GM18517 (cell line): Measurements from ENCODE around the gene RRP9.
A peak's percentile ranks its signal among the peaks of the same experiment; 100 is the strongest.
"Not testable (repeated sequence)": the region's sequence is repeated elsewhere in the genome, so short reads cannot be mapped to it uniquely, and the experiment has no call there.

Experiments used
- ATAC-seq: cut with Tn5 transposase; IDR thresholded peaks from one replicate; pipeline ENCODE4 v1.9.1; 2021; ENCODE audit warnings: mild to moderate bottlenecking, moderate library complexity; ENCODE audit not compliant: unreplicated experiment

The RRP9 gene, protein sequence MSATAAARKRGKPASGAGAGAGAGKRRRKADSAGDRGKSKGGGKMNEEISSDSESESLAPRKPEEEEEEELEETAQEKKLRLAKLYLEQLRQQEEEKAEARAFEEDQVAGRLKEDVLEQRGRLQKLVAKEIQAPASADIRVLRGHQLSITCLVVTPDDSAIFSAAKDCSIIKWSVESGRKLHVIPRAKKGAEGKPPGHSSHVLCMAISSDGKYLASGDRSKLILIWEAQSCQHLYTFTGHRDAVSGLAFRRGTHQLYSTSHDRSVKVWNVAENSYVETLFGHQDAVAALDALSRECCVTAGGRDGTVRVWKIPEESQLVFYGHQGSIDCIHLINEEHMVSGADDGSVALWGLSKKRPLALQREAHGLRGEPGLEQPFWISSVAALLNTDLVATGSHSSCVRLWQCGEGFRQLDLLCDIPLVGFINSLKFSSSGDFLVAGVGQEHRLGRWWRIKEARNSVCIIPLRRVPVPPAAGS

DNA sequence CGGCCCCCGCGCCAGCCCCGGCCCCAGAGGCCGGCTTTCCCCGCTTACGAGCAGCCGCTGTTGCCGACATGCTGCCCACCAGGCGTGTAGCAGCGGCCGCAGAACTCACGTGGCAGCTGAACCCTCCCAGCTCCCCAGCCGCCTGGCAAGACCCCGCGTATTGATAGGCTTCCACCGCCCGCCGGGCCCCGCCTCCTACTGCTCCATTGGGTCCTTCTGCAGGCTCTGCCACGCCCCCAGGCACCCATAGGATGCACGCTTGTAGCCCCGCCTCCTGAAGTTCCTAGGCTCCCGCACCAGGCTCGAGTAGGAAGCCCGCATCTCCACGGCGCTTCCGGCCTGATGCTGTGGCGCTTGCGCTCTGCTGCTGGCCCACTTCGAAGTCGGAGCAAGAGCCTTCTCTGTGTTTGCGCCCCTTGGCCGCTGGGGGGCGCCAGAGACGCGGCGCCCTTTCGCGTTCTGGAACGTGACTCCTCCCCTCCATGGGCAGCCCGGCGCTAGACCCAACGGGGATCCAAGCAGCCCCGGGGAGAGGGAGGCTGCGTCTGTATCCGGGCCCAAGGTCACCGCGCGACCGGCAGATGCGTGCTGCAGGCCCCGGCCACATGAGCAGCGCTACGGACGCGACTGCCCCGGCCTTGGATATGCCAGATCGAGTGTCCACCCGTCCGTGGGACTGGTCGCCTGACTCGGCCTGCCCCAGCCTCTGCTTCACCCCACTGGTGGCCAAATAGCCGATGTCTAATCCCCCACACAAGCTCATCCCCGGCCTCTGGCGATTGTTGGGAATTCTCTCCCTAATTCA lies at the start of gene RRP9, which contains the start of gene PARP3:
Gene RRP9, minus strand, starts transcription at position 107 of the 805 bp plus-strand sequence. Its CDS starts 37 bp downstream, at position 70.
Gene PARP3, plus strand, starts transcription at position 566 of the 805 bp plus-strand sequence. CDS start 993 bp downstream, outside the sequence.
- ATAC-seq = peak; percentile 90

DNA sequence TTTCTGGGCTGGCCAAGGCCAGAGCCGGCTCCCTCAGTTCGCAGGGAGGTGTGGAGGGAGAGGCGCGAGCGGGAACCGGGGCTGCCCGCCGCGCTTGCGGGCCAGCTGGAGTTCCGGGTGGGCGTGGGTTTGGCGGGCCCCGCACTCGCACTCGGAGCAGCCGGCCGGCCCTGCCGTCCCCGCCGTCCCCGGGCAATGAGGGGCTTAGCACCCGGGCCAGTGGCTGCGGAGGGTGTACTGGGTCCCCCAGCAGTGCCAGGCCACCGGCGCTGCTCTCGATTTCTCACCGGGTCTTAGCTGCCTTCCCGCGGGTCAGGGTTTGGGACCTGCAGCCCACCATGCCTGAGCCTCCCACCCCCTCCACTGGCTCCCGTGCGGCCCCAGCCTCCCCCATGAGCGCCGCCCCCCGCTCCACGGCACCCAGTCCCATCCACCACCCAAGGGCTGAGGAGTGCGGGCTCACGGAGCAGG lies 48.8 kb upstream of the RRP9 start:
- ATAC-seq = not testable (repeated sequence)

DNA sequence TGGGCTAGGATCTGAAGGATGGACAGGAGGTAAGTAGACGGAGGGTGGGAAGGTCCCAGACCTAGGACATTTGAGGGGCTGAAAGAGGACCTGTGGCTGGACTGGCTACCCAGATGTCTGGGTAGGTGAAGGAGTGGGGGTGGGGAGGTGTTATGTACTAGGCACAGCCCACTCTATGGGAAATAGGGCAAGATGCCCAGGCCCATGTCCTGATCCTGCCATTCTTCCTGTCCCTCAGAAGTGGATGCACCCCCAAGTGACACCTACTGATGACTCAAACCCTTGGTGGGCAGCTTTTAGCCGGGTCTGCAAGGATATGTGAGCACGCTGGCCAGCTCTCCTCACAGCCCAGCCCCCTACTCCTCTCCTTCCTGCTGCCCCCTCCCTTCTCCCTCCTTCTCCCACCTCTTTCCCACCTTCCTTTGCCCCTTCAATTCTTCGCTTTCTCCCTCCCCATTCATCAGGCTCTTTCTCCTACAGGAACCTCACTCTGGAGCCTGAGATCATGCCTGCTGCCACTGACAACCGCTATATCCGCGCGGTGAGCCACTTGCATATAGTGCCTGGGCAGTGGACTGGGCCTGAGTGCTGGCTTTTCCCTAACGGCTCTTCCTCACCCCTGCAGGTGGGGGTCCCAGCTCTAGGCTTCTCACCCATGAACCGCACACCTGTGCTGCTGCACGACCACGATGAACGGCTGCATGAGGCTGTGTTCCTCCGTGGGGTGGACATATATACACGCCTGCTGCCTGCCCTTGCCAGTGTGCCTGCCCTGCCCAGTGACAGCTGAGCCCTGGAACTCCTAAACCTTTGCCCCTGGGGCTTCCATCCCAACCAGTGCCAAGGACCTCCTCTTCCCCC lies 46.8 kb upstream of the RRP9 start:
- ATAC-seq = no peak

DNA sequence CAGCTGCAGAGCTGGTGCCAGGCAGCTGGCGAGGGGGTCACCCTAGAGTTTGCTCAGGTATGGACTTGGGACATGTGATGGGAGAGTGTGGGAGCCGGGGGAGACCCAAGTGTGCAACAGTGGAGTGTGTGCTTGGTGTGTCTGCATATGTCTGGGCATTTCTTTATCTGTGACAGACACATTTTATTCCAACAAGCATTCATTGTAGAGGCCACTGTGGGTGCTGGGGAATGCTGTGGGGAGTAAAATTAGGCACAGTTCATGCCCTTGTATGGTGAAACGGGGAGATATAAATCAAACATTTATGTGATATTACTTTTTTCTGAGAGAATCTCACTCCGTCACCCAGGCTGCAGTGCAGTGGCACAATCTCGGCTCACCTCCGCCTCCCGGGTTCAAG lies 45.9 kb upstream of the RRP9 start:
- ATAC-seq = no peak

DNA sequence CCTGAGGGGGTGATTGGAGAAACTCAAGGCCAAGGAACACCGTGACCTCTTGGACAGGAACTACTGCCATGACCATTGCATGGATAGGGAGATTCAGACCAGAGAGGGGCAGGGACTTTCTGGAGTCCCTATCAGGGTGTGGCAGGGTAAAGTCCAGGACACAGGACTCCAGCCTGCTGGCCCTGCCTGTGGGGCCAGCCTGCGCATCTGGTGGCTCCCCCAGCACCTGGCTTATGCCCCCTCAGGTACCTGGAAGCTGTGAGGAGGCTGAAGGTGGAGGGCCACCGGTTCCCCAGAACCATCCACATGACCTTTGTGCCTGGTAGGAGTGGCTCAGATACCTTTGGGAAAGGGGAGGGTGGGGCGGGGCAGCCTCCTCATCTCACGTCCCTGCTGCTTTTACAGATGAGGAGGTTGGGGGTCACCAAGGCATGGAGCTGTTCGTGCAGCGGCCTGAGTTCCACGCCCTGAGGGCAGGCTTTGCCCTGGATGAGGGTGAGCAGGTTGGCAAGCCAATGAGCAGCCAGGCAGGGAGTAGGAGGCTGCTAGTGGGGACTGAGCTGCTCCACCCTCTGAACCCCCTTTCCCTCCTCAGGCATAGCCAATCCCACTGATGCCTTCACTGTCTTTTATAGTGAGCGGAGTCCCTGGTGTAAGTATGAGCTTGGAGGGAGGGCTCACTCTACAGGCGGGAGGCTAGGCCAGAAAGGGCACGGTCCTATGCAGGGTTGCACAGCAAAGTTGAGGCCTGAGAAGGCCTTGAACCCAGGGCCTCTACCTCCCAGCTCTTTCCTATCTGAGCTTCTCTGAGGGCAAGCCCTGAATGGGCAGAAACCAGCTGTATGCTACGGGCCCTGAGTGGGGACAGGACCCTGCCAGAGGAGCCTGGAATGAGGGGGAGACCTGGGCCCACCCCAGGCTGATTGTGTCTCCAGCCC lies 44.6 kb upstream of the RRP9 start:
- no peak for ATAC-seq

DNA sequence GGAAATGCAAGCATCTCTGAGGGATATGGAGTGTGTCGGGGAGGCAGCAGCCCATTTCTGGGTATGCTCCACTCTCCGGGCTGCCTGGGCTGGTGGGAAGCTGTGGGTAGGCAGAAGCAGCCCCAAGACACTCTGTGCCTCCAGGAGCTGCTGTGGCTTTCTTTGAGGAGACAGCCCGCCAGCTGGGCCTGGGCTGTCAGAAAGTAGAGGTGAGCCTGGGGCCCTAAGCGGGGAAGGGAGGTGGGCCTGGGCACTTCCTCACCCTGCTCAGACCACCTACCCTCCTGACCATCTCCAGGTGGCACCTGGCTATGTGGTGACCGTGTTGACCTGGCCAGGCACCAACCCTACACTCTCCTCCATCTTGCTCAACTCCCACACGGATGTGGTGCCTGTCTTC lies 43.4 kb upstream of the RRP9 start:
- ATAC-seq = no peak

DNA sequence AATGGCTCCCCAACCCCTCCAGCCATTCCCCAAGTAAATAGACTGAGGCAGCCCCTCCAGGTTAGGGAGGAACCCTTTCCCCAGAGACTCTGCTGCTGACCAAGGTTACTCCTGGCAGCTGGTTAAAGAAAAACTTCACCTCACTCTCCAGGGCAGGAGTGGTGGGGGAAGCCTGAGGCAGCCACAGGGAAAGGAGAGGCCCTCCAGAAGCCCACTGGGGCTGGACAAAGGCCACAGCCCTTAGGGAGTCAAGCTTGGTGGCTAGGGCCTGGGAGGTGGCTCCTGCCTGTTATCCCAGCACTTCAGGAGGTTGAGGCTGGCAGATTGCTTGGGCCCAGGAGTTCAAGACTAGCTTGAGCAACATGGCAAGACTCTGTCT lies 42.6 kb upstream of the RRP9 start:
- ATAC-seq = no peak

DNA sequence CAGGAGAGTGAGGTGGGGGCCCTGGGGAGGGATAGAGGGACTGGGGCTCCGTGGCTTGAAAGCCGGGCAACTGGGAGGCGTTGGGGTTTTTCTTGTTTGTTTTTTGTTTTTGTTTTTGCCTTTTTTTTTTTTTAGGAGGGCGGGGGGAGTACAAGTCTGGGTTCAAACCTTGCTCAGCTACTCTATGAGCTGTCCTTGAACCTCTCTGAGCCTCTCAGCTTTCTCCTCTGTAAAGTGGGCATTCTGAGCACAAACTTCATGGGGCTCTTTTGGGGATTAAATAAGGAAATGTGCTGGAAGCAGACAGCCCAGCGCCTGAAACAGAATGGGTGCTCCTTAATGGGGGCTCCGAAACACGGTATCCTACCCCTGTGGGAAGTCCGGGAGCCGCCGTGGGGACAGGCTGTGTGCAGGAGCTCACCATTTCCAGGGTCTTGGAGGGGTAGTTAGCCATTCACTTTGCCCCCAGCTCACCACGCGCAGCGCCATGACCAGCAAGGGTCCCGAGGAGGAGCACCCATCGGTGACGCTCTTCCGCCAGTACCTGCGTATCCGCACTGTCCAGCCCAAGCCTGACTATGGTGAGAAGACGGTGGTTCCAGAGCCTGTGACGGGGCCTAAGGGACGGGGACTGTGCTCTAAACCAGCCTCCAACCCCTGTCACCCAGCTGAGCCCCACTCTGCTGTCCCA lies 42.0 kb upstream of the RRP9 start:
- ATAC-seq = no peak

DNA sequence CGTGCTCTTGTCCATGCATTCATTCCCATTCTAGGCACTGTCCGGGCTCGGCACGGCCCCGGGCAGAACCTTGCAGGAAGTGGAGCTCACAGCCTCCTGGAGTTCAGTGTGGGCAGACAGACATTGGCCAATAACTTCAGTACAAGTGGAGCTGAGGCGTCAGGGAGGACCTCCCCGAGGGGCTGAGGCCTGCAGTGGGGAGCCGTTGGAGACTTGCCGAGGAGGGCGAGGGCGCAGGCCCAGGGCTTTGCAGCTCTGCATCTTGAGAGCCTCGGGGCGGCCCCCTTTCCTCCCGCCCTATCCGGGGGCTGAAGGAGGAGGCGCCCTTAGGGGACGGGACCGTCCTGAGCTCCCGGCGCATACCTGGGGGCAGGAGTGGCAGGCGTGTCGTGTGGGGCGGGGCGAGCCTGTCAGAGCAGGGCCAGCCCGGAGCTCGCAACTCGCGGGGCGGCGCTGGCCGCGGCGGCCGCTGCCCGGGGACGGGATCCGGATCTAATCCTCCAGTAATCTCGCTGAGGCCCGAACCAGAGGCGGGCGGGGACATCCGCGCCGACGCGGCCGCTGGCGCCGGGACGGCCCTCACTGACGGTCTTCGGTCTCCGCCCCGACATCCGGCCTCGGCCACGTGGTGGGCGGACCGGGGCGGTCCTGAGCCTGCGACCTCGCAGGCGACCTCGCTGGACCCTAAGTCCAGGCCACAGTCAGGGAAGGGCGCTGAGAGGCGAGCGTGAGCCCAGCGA lies 41.3 kb upstream of the RRP9 start, which contains the start of gene ACY1:
Gene ACY1, plus strand, starts transcription at position 698 of the 740 bp plus-strand sequence. CDS start 530 bp downstream, outside the sequence.
- ATAC-seq = peak; percentile 62

DNA sequence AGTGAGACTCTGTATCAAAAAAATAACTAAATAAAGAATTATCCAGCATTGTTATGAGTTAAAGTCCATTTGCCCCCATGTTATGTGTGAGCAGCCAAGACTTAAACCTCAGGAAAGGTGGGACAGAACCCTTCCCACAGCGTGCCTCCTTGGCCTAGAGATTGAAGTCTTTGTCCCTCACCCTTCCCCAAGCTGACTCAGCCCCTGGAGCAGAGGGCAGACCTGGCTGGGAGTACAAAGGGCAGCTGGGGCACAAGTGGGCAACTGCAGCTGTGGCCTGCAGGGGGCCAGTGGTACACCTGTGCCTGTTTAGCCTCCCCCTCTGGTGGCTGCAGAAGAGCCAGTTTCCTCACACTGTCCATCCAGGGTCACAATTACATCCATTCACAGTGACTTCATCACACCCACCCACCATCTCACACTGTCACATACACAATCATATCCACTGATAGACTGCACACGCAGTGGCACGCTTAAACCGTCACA lies 40.7 kb upstream of the RRP9 start:
- peak; percentile 48 for ATAC-seq

DNA sequence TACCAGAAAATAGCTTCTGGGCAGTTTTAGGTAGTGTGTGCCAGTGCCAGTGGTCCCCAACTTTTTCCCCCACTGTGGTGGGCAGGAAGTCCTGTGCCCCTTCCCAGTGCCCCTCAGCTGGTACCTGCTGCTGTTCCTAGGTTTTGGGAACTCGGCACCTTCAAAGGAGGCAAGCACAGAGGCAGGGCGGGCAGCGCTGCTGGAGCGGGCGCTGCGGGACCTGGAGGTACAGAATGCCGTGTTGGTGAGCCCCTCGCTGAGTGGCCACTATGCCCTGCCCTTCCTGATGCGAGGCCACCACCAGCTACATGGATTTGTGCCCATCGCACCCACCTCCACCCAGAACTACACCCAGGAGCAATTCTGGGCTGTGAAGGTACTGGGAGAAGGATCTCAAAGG lies 38.5 kb upstream of the RRP9 start:
- no peak for ATAC-seq

DNA sequence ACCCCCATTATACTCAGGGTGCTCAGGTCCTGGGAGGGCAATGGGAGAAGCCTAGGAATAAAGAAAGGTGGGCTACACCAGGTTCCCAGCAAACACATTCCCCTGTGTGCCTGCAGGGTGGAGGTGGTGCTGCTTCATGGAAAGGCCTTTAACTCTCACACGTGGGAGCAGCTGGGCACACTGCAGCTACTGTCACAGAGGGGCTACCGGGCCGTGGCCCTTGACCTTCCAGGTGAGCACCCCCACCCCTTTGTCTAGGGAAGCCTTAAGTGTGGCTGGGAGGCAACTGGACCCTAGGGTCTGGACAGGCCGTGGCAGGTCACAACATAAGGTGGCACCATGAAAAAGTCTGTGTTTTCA lies 36.4 kb upstream of the RRP9 start:
- no peak for ATAC-seq

DNA sequence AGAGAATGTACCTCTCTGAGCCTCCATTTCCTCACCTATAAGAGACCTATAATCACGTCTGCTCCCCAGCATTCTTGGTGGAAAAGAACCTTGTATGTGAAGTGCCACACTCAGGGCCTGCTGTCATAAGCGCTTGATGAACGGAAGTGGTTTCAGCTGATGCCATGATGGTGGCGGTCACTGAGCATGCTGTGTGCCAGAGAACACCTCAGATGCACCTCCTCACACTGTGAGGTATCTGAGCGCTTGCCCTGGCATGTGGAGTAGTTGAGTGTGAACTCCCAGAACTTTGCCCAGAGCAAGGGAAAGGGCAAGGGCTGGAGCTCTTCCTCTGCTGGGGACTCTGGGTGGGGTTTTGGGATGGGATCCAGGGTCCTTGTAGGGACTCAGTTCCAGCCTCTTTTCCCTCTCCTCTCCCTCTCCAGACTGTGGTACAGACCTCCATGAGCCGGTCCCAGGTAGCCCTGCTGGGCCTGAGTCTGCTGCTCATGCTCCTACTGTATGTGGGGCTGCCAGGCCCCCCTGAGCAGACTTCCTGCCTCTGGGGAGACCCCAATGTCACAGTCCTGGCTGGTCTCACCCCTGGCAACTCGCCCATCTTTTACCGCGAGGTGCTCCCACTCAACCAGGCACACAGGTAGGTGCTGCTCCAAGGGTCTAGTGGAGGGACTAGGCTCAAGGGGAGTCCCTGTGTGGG lies 35.9 kb upstream of the RRP9 start:
- no peak for ATAC-seq

DNA sequence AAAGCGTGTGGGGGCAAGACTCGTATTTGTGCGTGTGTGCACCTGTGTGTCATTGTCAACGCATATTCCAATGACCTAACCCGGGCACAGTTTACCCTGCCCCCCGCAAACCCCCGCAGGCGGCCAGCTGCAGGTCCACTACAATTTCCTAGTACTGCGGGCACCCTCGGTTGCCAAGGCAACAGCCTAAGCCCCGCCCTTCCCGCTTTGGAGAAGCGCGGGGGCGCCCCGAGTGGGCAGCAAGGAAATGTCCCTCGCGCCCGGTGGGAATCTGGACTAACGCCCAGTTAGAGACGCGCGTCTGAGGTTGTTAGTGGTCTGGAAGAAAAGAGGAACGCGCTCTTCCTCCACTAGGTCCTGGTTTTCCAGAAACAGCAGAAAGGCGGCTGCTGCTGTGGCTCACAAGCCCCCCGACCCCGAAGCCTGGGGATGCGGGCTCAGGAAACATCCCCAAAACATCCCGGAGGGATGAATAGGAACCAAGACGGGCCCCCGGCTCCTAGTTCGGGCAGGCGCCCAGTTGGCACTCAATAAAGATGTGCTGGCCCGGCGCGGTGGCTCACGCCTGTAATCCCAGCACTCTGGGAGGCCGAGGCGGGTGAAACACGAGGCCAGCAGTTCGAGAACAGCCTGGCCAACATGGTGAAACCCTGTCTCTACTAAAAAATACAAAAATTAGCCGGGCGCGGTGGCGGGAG lies 34.3 kb upstream of the RRP9 start:
- ATAC-seq = no peak

DNA sequence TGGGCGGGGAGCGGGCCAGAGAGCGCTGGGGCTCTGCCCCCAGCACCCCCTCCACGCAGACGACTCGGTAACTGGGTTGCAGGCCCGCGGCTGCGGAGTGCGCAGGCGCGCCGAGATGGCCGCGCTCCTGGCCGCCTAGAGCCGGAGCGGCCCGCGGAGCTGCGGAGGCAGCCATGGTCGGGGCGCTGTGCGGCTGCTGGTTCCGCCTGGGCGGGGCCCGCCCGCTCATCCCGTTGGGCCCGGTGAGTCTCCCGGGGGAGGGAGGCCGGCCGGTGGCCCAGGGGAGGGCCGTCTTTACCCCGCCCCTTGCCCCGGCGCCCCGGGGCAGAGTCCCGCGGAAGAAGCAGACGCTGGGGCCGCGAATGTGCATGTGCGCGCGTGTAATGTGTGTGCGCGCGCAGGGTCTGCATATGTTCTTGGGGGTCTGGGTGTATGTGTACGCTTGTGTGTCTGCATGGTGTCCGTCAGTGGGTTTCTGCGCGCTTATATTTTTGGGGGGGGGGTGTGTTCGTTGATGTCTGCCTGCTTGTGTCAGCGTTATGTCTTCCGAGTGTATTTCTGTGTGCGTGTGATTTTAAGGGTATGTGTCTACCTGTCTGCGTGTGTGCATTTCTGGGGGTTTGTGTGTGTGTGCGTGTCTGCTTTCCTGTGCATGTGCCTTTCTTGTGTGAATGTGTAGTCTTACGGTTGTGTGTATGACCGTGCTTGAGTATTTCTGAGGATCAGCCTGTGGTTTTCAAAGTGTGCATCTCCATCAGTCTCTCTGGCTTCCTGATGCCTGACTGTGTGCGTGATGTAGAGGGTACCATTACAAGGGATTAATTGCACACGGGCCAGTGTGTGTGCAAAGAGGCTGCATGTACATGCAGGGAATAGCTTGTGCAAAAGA lies 33.5 kb upstream of the RRP9 start, which contains the start of gene ABHD14A:
Gene ABHD14A, plus strand, starts transcription at position 102 of the 889 bp plus-strand sequence. Its CDS starts 72 bp downstream, at position 174.
- ATAC-seq = peak; percentile 52
